Epithelial cell of proximal tubule (primary cell): ENCODE measurements around the gene ARHGAP4. TPM values are rescaled to one million over a fixed set of nuclear protein-coding genes. Genes with fewer than 3 reads are reported as not detected.

ENCODE experiments used
- DNase-seq: peaks from one replicate; pipeline ENCODE4 v3.0.0-alpha.2; 2011; ENCODE audit warnings: low read depth
- H3K4me3 ChIP-seq: 2 replicates; pipeline ENCODE4 v1.5.1; 2011; ENCODE audit warnings: low read depth, mild to moderate bottlenecking, low read length
- CTCF ChIP-seq: conservative IDR thresholded peaks from 2 replicates; pipeline ENCODE4 v1.5.1; 2012; ENCODE audit warnings: low read depth, mild to moderate bottlenecking, low read length
- total RNA-seq: library from RNA; depleted of rRNA; stranded (reverse); fragments of >200 nt; gene quantifications from 2 replicates; pipeline ENCODE4 v1.2.3, GENCODE V29; 2015

Gene ARHGAP4
- total RNA-seq, 1 donor from 2014 or later, result 20.2 TPM

- no peak overlapping the region for H3K4me3 ChIP-seq
- no peak for TF ChIP-seq CTCF
- DNase-seq, result no peak
Observed at GRCh38 chrX:153955228-153955732, 29.2 kb upstream of the ARHGAP4 start.

GRCh38 chrX:153954558-153955227 lies 28.6 kb upstream of the ARHGAP4 start:
- DNase-seq, result no peak
- no peak overlapping the region for H3K4me3 ChIP-seq
- no peak for TF ChIP-seq CTCF

DNA sequence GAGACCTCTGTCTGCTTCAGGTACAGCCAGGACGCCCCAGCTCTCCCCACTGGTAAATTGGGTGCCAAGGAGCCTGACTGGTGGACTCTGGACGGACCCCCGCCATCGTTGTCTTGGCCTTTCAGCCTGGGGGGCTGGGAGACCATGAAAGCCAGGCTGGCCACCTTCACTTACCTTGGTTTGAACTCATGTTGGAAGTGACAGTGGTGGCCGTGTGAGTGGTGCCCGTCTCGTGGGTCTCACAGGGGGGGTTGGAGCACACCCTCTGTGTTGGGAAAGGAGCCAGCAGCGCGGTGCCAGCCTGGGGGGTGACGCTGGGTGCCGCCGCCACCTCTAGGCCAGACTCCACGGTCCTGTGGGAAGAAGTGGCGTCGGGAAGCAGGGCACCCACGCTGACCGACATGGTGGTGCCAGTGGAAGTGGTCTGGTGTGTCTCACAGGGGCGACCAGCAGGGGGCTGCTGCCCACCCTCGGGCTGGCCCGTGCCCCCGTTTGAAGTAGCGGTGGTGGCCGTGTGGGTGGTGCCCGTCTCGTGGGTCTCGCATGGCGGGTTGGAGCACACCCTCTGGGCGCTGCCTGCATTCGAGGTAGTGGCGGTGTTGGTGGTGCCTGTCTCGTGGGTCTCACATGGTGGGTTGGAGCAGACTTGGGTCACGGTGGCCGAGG lies 28.0 kb upstream of the ARHGAP4 start:
- TF ChIP-seq CTCF, result no peak
- no peak for DNase-seq

DNA sequence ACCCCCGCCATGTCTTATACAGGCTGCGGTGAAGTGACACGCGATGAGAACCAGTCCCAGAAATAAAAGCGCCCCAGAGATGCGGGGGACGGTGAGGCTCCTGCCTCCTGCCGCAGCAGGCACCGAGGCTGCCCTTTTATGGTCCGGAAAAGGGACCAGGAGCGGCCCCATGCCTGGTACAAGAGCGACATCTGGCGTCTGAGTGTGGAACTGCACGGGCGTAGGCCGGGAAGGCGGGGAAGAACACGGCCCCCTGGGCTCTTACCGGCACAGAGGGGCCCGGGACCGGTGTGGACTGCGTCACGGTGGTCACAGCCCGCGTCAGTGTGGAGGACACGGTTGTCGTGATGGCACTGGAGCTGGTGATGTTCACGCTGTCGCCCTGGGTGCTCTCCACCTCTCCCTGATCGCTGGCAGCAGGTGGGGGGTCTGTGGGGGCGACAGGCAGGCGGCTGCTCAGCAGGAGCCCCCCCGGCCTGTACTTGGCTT lies 27.3 kb upstream of the ARHGAP4 start:
- TF ChIP-seq CTCF, result peak; percentile 73
- DNase-seq, result no peak
- no peak overlapping the region for H3K4me3 ChIP-seq

More for the DNA sequence above, 28.0 kb upstream of the ARHGAP4 start:
- H3K4me3 ChIP-seq, result no peak overlapping the region

DNA sequence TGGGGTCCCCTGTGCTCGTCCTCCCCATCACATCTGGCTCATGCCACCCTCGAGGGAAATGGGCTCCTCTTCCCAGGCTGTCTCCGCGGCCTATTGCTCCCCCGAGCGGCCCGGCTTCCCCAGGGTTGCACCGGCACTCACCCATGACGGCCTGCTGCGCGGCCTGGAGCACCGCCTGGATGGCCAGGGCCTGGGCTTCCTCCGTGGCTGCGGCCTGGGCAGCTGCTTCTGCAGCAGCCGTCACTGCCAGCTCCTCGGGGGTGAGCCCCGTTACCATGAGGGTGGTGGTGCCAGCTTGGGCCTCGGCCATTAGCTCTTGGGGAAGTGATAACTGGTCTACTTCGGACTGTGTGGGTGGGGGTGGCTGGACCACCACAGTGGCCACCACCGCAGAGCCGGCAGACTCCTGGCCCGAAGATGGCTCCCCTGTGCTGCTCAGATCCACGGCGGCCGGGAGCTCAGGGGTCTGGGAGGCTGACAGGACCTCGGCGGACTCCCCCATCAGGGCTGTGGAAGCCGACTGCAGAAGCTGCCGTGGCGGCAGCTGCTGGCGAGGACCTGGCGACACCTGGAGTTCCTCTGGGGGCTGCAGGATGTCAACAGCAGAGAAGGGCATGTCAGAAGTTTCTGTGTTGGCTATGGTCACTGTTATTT lies 26.4 kb upstream of the ARHGAP4 start:
- no peak overlapping the region for H3K4me3 ChIP-seq
- TF ChIP-seq CTCF, result no peak
- DNase-seq, result no peak

DNA sequence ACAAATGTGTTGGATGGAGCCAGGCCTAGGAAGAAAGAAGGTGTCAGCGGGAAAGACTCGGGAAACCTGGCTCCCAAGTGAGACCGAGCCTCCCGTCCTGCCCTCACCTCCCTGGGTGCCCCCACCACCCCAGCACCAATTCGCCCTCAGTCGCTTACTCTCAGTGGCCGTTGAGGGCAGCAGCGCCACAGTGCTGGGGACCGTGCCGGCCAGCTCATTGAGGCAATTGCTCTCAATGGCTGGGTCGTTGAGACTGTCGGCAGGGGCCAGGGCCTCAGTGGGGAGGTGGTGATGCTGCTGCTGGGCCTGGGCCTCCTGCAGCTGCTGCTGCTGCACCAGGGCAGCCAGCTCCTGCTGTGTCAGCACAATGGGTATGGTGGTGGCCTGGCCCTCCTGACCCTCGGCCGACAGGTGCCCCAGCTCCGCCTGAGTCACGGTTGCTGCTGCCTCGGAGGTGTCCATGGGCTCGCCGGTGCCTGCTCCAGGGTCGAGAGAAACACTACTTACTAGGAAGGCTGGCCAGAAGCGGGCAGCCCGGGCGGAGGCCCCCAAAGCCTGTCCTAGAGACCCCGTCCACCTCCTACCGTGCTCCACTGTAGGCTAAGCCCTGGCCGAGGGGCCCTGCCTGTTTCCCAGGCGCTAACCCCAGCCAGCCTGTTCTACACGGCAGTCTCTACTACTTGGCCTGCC lies 25.8 kb upstream of the ARHGAP4 start:
- no peak overlapping the region for H3K4me3 ChIP-seq
- DNase-seq, result no peak
- TF ChIP-seq CTCF, result no peak
